Raji (cell line): ENCODE results near the gene GPC5.

ENCODE experiments used
- POLR2A ChIP-seq: IDR thresholded peaks from 2 replicates; pipeline ENCODE4 v1.6.1; 2011; ENCODE audit warnings: low read depth, low read length, control low read depth; ENCODE audit not compliant: insufficient read depth

GPC5 gene

DNA sequence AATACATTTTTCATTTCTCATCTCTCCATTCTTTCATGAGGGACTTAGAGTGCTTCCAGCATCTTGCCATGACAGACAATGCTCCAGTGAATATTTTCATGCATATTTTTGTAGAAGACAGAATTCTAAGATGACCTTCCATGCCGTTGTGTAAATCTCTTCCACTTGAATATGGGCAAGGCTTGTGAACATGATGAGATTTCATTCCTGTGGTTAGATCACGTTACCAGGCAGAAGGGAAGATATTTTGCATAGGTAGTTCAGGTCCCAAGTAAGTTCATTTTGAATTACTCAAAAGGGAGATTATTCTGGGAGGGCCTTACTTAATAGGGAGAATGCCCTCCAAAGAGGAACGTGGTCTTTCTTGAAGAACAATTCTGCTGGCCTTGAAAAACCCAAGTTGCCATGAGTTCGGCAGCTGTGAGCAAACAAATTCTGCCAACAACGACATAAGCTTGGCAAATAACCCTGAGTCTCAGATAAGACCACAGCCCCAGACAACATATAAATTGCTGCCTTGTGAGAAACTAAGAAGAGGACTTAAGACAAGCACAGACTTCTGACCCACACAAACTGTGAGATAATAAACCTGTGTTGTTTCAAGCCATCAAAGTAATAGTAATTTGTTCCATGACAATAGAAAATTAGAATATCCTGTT lies 1427.6 kb downstream of the GPC5 start:
- TF ChIP-seq POLR2A = no peak

- TF ChIP-seq POLR2A = no peak
These were observed 1429.1 kb downstream of the GPC5 start for GRCh38 chr13:92827503-92827902.

- TF ChIP-seq POLR2A = no peak
These were observed 1431.5 kb downstream of the GPC5 start for GRCh38 chr13:92829930-92830329.

GRCh38 chr13:92830821-92831220 lies 1432.4 kb downstream of the GPC5 start:
- no peak for TF ChIP-seq POLR2A

DNA sequence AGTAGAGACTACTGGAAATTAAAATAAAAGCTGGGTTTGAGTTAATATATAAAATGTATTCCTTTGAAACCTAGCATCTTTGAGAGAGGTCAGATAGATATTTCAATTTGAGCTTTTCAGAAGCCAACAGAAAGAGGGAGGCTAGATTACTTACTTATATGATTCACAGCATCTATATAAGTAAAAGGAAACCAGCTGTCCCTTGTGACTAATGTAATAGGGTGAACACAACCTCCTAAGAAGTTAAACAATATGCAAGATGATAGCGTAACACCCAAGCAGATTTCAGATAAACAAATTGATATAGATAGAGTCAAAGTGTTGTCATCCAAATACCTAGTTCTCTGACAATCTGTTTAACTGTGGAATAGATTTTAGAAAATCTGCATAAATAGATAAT lies 1434.7 kb downstream of the GPC5 start:
- TF ChIP-seq POLR2A = no peak

- no peak for TF ChIP-seq POLR2A
These were observed 1437.8 kb downstream of the GPC5 start for GRCh38 chr13:92836171-92836570.

GRCh38 chr13:92838786-92839185 lies 1440.4 kb downstream of the GPC5 start:
- TF ChIP-seq POLR2A = no peak

- TF ChIP-seq POLR2A = no peak
These were observed 1443.7 kb downstream of the GPC5 start for GRCh38 chr13:92842145-92842544.

- no peak for TF ChIP-seq POLR2A
These were observed 1445.1 kb downstream of the GPC5 start for GRCh38 chr13:92843549-92843948.

- TF ChIP-seq POLR2A = no peak
These were observed 1451.0 kb downstream of the GPC5 start for GRCh38 chr13:92849381-92849780.

DNA sequence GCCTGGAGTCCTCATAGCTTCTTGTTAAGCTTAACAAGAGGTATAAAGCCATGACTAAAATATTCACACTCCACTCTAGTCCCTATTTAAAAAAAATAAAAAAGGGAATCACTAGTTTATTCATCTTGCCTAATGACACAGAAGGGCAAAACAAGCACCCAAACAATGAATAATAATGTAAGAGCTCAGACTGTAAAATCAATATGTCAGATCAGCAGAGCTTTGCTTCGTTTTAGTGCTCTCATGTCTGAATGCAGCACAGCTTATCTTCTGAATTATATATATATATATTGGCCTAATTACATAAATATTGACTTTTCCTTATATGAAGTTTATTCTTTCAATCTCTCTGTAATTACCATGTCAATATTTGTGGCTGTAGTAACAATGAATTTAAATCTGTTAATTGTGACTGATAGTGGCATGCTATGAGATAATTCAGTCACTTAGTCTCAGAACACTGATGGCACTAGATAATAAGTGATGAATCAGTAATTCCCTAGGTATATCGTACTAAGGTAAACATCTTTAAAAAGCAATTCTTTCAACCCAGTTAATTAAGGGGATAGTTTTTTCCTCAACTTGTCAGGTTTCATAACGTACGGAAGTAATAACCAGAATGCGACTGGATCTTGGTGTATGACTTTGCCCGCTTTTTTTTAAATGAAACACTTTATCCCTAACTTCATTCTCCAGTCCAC lies 1466.3 kb downstream of the GPC5 start:
- TF ChIP-seq POLR2A = no peak

DNA sequence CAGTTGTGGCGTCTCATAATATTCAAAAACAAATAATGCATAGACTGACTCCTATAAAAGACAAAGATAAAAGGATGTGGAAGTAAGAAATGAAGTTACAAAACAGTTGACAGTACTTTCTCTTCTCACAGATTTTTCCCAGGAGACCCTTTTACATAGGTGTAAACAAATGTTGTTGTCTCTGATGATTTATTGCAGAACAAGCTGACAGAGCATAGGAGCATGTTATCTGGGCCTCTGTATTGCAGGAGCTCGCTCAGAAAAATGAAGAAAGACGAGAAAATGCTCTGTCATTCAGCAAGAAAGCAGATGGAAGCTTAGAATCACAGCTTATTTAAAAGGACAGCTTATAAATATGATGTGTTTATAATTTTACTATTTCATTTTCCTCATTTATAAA lies 1474.6 kb downstream of the GPC5 start:
- TF ChIP-seq POLR2A = no peak

DNA sequence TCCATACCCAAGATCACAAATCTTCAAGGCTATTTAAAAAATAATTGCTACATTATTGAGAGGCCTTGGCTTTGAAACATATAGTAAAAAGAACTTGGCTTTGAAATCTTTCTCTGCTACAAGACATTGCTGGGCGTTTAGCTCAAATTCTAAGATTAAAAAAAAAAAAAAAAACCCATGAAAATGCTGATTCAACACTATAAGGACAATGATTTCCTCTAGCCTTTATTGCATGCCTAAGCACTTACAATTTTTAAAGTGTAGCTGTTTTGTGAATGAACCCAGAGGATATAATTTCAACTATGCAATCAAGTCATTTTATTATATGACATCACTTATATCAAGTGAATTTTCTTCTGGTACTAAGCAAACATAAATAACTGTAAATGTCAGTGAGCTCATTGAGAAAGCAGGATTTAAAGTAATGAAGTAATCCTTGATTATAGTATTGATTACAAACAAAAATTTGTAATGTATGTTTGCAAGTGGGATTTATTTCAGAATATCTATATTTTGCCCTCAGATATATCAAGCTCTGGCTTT lies 1488.2 kb downstream of the GPC5 start:
- TF ChIP-seq POLR2A = no peak

- TF ChIP-seq POLR2A = no peak
These were observed 1496.0 kb downstream of the GPC5 start for GRCh38 chr13:92894447-92894846.

GRCh38 chr13:92896842-92897241 lies 1498.4 kb downstream of the GPC5 start:
- no peak for TF ChIP-seq POLR2A

DNA sequence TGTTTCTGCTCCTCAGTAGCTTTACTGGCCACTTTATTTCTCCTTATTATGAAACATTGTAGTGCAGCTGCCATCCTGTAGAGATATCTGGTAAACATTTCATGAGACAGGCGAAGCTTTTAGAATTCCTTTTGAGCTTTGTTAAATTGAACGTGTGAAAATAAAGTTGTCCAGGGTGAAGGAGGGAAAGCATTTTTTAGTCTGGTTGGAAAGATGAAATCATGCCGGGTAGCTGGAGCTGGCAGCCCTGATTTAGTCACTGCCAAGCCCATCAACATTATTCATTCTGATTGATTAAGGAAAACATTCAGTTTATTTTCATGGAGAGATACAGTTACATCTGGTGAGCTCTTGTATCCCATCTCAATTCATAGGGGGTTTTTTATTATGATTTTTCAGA lies 1502.0 kb downstream of the GPC5 start:
- TF ChIP-seq POLR2A = no peak
